ENCODE results near the gene ZNG1B. TPM values are rescaled to one million over a fixed set of nuclear protein-coding genes. Genes with fewer than 3 reads are reported as not detected.
A peak's percentile ranks its signal among the peaks of the same experiment; 100 is the strongest.
"Not testable (repeated sequence)": the region's sequence is repeated elsewhere in the genome, so short reads cannot be mapped to it uniquely, and the experiment has no call there.

The ZNG1B gene
- total and polyA plus RNA-seq, 2 experiments from 2014 or later: 37.8 to 73.5 TPM

DNA sequence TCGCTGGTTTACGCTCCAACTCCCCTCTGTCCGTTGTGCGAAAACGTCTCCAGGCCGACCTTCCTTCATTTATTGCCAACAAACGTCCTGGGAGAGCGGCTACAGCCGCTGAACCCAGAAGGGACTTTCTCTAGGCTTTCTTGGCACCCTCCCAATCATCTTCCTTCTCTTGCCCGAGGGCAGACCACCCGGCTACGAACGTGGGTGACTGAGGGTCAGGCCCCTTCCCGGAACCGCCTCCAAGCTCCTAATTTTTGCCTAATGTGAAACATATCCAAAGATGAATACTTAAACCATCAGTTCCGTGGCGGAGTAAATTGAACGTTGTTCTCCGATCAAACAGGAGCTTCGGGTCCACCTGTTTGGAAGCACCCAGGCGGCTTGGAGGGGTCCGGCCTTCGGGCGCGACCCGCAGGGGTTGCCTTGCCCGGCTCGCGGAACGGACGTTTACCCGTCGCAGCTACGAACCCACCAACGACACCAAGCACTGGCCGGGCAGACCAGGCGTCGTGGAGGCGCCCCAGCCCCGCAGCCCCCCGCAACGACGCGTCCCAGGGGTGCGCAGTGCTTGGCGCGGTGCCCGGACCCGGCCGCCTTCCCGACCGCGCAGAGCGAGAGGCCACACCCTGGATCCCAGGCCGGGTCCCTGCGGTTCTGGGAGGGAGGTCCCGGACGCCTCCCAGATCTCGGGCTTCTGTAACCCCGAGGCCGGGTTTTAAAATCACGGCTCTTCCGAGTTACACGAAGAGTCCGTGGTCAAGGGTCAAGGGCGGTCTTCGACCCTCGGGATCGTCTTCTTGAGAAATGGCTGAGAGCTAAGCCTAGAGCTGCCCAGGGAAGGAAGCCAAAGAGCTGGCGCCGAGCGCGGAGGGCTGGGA lies 65.0 kb downstream of the ZNG1B start:
- peak overlapping the region; percentile 45 for H3K4me3 ChIP-seq
- H3K4me1 ChIP-seq (ENCODE audit: insufficient read depth); H3K9me2 ChIP-seq (ENCODE audit: insufficient read depth); H4K20me1 ChIP-seq (ENCODE audit: insufficient read depth); H3K36me3 ChIP-seq (ENCODE audit: low read depth); H3K4me2 ChIP-seq (ENCODE audit: unreplicated experiment); H2AFZ ChIP-seq; H3K9me3 ChIP-seq (ENCODE audit: low read depth); H3F3A ChIP-seq (ENCODE audit: insufficient read depth); H3K9ac ChIP-seq; H3K79me2 ChIP-seq (ENCODE audit: insufficient read depth); H3K27ac ChIP-seq; DNase-seq; in situ Hi-C loops (cut with MboI): not testable (repeated sequence)
- H3K27me3 ChIP-seq (replicated peaks; ENCODE audit: insufficient read depth): peaks cover 13% of the 10 kb centered on the region
- WGBS, 2 experiments (ENCODE audit: low coverage in 1 of 2, low lambda C conversion rate in 2 of 2, missing lambda C conversion rate in 2 of 2): 5% methylated on average over 16 to 55 of the region's 73 CpGs
- peak; percentile 17 for TF ChIP-seq EZH2 (IDR thresholded peaks at IDR 0.05; ENCODE audit: insufficient read depth, poor library complexity, severe bottlenecking)

GRCh38 chr2:113503094-113504042 lies 65.9 kb downstream of the ZNG1B start:
- H3K4me2 ChIP-seq (ENCODE audit: unreplicated experiment); H2AFZ ChIP-seq; H3F3A ChIP-seq (ENCODE audit: insufficient read depth); H3K79me2 ChIP-seq (ENCODE audit: insufficient read depth); in situ Hi-C loops (cut with MboI); H3K9me2 ChIP-seq (ENCODE audit: insufficient read depth); H4K20me1 ChIP-seq (ENCODE audit: insufficient read depth); H3K27ac ChIP-seq; H3K36me3 ChIP-seq (ENCODE audit: low read depth); H3K9ac ChIP-seq; H3K4me1 ChIP-seq (ENCODE audit: insufficient read depth); H3K9me3 ChIP-seq (ENCODE audit: low read depth): not testable (repeated sequence)
- 2 to 3% methylated on average over 15 to 57 of the region's 116 CpGs for WGBS, 2 experiments (ENCODE audit: low coverage in 1 of 2, low lambda C conversion rate in 2 of 2, missing lambda C conversion rate in 2 of 2)
- Histone ChIP-seq H3K27me3 (replicated peaks; ENCODE audit: insufficient read depth) (peaks cover 19% of the 10 kb centered on the region), H3K4me3 (peak overlapping the region; percentile 45)
- DNase-seq: peak; percentile 33

DNA sequence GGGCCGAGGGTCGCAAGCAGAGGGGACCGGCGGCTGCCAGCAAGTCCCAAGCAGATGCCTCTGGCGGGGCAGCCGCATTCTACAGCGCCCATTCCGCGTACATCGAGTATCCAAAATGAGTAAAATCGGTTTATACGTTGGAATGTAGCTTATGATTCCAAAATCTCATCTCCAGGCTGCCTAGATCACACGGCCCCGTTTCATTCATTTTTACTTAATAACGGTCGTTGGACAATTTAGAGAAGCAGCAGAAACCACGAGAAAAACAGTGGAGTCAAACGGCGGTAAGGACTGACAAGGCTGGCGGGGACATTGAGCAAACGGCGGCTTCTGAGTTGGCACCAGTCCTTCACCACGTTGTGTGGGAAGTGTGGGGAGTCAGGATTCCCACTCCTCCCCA lies 66.6 kb downstream of the ZNG1B start:
- H3K9me2 ChIP-seq (ENCODE audit: insufficient read depth); DNase-seq; in situ Hi-C loops (cut with MboI); H3K36me3 ChIP-seq (ENCODE audit: low read depth); H3K4me3 ChIP-seq; H3K9ac ChIP-seq; H3K4me2 ChIP-seq (ENCODE audit: unreplicated experiment); H3K27ac ChIP-seq; H4K20me1 ChIP-seq (ENCODE audit: insufficient read depth); H3K79me2 ChIP-seq (ENCODE audit: insufficient read depth); H2AFZ ChIP-seq; H3K4me1 ChIP-seq (ENCODE audit: insufficient read depth); H3F3A ChIP-seq (ENCODE audit: insufficient read depth); H3K9me3 ChIP-seq (ENCODE audit: low read depth): not testable (repeated sequence)
- H3K27me3 ChIP-seq (replicated peaks; ENCODE audit: insufficient read depth): peaks cover 19% of the 10 kb centered on the region
- WGBS, 2 experiments (ENCODE audit: low coverage in 1 of 2, low lambda C conversion rate in 2 of 2, missing lambda C conversion rate in 2 of 2): 12 to 16% methylated on average over 14 to 19 of the region's 23 CpGs

GRCh38 chr2:113507394-113508140 lies 70.1 kb downstream of the ZNG1B start:
- H3K9ac ChIP-seq; in situ Hi-C loops (cut with MboI); H3K36me3 ChIP-seq (ENCODE audit: low read depth); H2AFZ ChIP-seq; H3K27ac ChIP-seq; H3K9me3 ChIP-seq (ENCODE audit: low read depth); H3F3A ChIP-seq (ENCODE audit: insufficient read depth); H3K79me2 ChIP-seq (ENCODE audit: insufficient read depth); H3K4me3 ChIP-seq; H4K20me1 ChIP-seq (ENCODE audit: insufficient read depth); H3K4me2 ChIP-seq (ENCODE audit: unreplicated experiment); H3K9me2 ChIP-seq (ENCODE audit: insufficient read depth); H3K4me1 ChIP-seq (ENCODE audit: insufficient read depth); DNase-seq: not testable (repeated sequence)
- H3K27me3 ChIP-seq (replicated peaks; ENCODE audit: insufficient read depth): peaks cover 13% of the 10 kb centered on the region; the same call in 1 of the 2 replicates
- WGBS, 2 experiments (ENCODE audit: low coverage in 1 of 2, low lambda C conversion rate in 2 of 2, missing lambda C conversion rate in 2 of 2): 14 to 16% methylated on average over 13 to 14 of the region's 14 CpGs

- in situ Hi-C loops (cut with MboI); H4K20me1 ChIP-seq (ENCODE audit: insufficient read depth); H3K9me3 ChIP-seq (ENCODE audit: low read depth); H3F3A ChIP-seq (ENCODE audit: insufficient read depth); H2AFZ ChIP-seq; H3K9me2 ChIP-seq (ENCODE audit: insufficient read depth); H3K4me3 ChIP-seq; H3K4me2 ChIP-seq (ENCODE audit: unreplicated experiment); DNase-seq; H3K79me2 ChIP-seq (ENCODE audit: insufficient read depth); H3K9ac ChIP-seq; H3K4me1 ChIP-seq (ENCODE audit: insufficient read depth); H3K27ac ChIP-seq; H3K36me3 ChIP-seq (ENCODE audit: low read depth): not testable (repeated sequence)
- peaks cover 13% of the 10 kb centered on the region; the same call in 1 of the 2 replicates for H3K27me3 ChIP-seq (replicated peaks; ENCODE audit: insufficient read depth)
- 4 to 21% methylated on average over 4 to 11 of the region's 11 CpGs for WGBS, 2 experiments (ENCODE audit: low coverage in 1 of 2, low lambda C conversion rate in 2 of 2, missing lambda C conversion rate in 2 of 2)
Measured at GRCh38 chr2:113508187-113508586, 70.7 kb downstream of the ZNG1B start.

- H3K36me3 ChIP-seq (ENCODE audit: low read depth); H3F3A ChIP-seq (ENCODE audit: insufficient read depth); H3K79me2 ChIP-seq (ENCODE audit: insufficient read depth); H3K9me3 ChIP-seq (ENCODE audit: low read depth); H3K4me3 ChIP-seq; H3K27me3 ChIP-seq (replicated peaks; ENCODE audit: insufficient read depth); H3K9ac ChIP-seq; H2AFZ ChIP-seq; H3K4me2 ChIP-seq (ENCODE audit: unreplicated experiment); H3K27ac ChIP-seq; H3K4me1 ChIP-seq (ENCODE audit: insufficient read depth); in situ Hi-C loops (cut with MboI); DNase-seq; H4K20me1 ChIP-seq (ENCODE audit: insufficient read depth); H3K9me2 ChIP-seq (ENCODE audit: insufficient read depth): not testable (repeated sequence)
- WGBS, 2 experiments (ENCODE audit: low coverage in 1 of 2, low lambda C conversion rate in 2 of 2, missing lambda C conversion rate in 2 of 2): 52 to 79% methylated on average over 2 to 3 of the region's 3 CpGs
Measured at GRCh38 chr2:113510913-113511312, 73.4 kb downstream of the ZNG1B start.

All from GM23248 (cell line).